GM19324 (cell line): ENCODE results near the gene CD47.

Source experiments
- ATAC-seq: cut with Tn5 transposase; IDR thresholded peaks from one replicate; pipeline ENCODE4 v1.9.1; 2021; ENCODE audit warnings: mild to moderate bottlenecking, moderate library complexity; ENCODE audit not compliant: unreplicated experiment, low FRiP score

Gene CD47

GRCh38 chr3:108060331-108060730 lies 30.5 kb downstream of the CD47 start:
- no peak for ATAC-seq

GRCh38 chr3:108055931-108056330 lies 34.9 kb downstream of the CD47 start:
- no peak for ATAC-seq

- ATAC-seq, result no peak
These were observed 35.9 kb downstream of the CD47 start for GRCh38 chr3:108054935-108055334.

- ATAC-seq, result no peak
These were observed 37.3 kb downstream of the CD47 start for GRCh38 chr3:108053483-108053882.

GRCh38 chr3:108053067-108053466 lies 37.8 kb downstream of the CD47 start:
- no peak for ATAC-seq

- ATAC-seq, result no peak
These were observed 39.8 kb downstream of the CD47 start for GRCh38 chr3:108051005-108051404.

GRCh38 chr3:108047987-108048386 lies 42.8 kb downstream of the CD47 start:
- no peak for ATAC-seq

- ATAC-seq, result no peak
These were observed 44.6 kb downstream of the CD47 start for GRCh38 chr3:108046247-108046646.

GRCh38 chr3:108044699-108045098 lies 46.1 kb downstream of the CD47 start:
- ATAC-seq, result no peak

GRCh38 chr3:108042300-108042699 lies 48.5 kb downstream of the CD47 start:
- ATAC-seq, result no peak

GRCh38 chr3:108041253-108041652 lies 49.6 kb downstream of the CD47 start:
- no peak for ATAC-seq

- no peak for ATAC-seq
These were observed 53.1 kb downstream of the CD47 start for GRCh38 chr3:108037770-108038169.

- no peak for ATAC-seq
These were observed 53.7 kb downstream of the CD47 start for GRCh38 chr3:108036984-108037741.

GRCh38 chr3:108036401-108036800 lies 54.4 kb downstream of the CD47 start:
- ATAC-seq, result no peak

- ATAC-seq, result no peak
These were observed 55.1 kb downstream of the CD47 start for GRCh38 chr3:108035751-108036150.

GRCh38 chr3:108031895-108032294 lies 58.9 kb downstream of the CD47 start:
- no peak for ATAC-seq

- ATAC-seq, result no peak
These were observed 59.9 kb downstream of the CD47 start for GRCh38 chr3:108030960-108031359.

- ATAC-seq, result no peak
These were observed 61.4 kb downstream of the CD47 start for GRCh38 chr3:108029466-108029865.

- no peak for ATAC-seq
These were observed 61.9 kb downstream of the CD47 start for GRCh38 chr3:108028896-108029295.

- ATAC-seq, result no peak
These were observed 65.7 kb downstream of the CD47 start for GRCh38 chr3:108025177-108025576.

GRCh38 chr3:108024146-108024850 lies 66.5 kb downstream of the CD47 start:
- no peak for ATAC-seq
